Smooth muscle cell (in vitro differentiated cells): ENCODE results near the gene SUSD3. TPM values are rescaled to one million over a fixed set of nuclear protein-coding genes. Genes with fewer than 3 reads are reported as not detected.

Experiments
- DNase-seq: peaks from one replicate; lab custom pipeline; 2025; ENCODE audit not compliant: unreplicated experiment; lab: John Stamatoyannopoulos, UW
- H2AFZ ChIP-seq: fragments of 200-600 bp; sonication (generic); 2 replicates; pipeline ENCODE4 v1.6.0; 2016; ENCODE audit warnings: antibody characterized with exemption, low read depth, mild to moderate bottlenecking
- H3F3A ChIP-seq: fragments of 200-600 bp; sonication (generic); 2 replicates; pipeline ENCODE4 v1.6.0; 2017; ENCODE audit warnings: antibody characterized with exemption, low read depth
- H3K27ac ChIP-seq: fragments of 200-600 bp; sonication (generic); 2 replicates; pipeline ENCODE4 v1.5.1; 2016; ENCODE audit warnings: low read depth, mild to moderate bottlenecking
- H3K27me3 ChIP-seq: fragments of 200-600 bp; sonication (generic); 2 replicates; pipeline ENCODE4 v1.6.1; 2016; ENCODE audit warnings: low read depth, mild to moderate bottlenecking
- H3K36me3 ChIP-seq: fragments of 200-600 bp; sonication (generic); 2 replicates; pipeline ENCODE4 v1.5.1; 2016; ENCODE audit warnings: low read depth
- H3K4me1 ChIP-seq: fragments of 200-600 bp; sonication (generic); 2 replicates; pipeline ENCODE4 v1.5.1; 2016; ENCODE audit warnings: low read depth
- H3K4me2 ChIP-seq: fragments of 200-600 bp; sonication (generic); 2 replicates; pipeline ENCODE4 v1.6.0; 2016; ENCODE audit warnings: mild to moderate bottlenecking
- H3K4me3 ChIP-seq: fragments of 200-600 bp; sonication (generic); 2 replicates; pipeline ENCODE4 v1.5.1; 2016; ENCODE audit warnings: mild to moderate bottlenecking
- H3K79me2 ChIP-seq: fragments of 200-600 bp; sonication (generic); 2 replicates; pipeline ENCODE4 v1.6.0; 2016; ENCODE audit warnings: low read depth, mild to moderate bottlenecking
- H3K9ac ChIP-seq: fragments of 200-600 bp; sonication (generic); 2 replicates; pipeline ENCODE4 v1.6.0; 2016; ENCODE audit warnings: low read depth
- H3K9me3 ChIP-seq: fragments of 200-600 bp; sonication (generic); replicated peaks from 2 replicates; pipeline ENCODE4 v1.5.1; 2016; ENCODE audit warnings: low read depth
- H4K20me1 ChIP-seq: fragments of 200-600 bp; sonication (generic); 2 replicates; pipeline ENCODE4 v1.6.0; 2016; ENCODE audit warnings: low read depth
- WGBS: methylation state at CpG from one replicate; pipeline ENCODE4 v1.1.7; 2016; ENCODE audit warnings: low lambda C conversion rate; 5-methylcytosine and 5-hydroxymethylcytosine counted together
- polyA plus RNA-seq: library from polyadenylated mRNA; unstranded; fragments of >200 nt; fragmentation: Nextera tagmentation; extraction: Ambion mirVana; gene quantifications from 2 replicates; pipeline ENCODE4 v1.2.1, GENCODE V29; 2016
- total RNA-seq: library from RNA; depleted of rRNA; stranded (reverse); fragments of >200 nt; gene quantifications from 2 replicates; pipeline ENCODE4 v1.2.3, GENCODE V29; 2014
- TF ChIP-seq, protein P1 (sequence below): fragments of 200-600 bp; sonication (generic); IDR thresholded peaks from 2 replicates; pipeline ENCODE4 v1.5.1; 2017; ENCODE audit warnings: borderline replicate concordance, mild to moderate bottlenecking, antibody characterized with exemption; ENCODE audit not compliant: insufficient read depth, poor library complexity, severe bottlenecking

Gene SUSD3
- total and polyA plus RNA-seq, 2 experiments from 2014 or later = 0.34 TPM; not detected in 1

DNA sequence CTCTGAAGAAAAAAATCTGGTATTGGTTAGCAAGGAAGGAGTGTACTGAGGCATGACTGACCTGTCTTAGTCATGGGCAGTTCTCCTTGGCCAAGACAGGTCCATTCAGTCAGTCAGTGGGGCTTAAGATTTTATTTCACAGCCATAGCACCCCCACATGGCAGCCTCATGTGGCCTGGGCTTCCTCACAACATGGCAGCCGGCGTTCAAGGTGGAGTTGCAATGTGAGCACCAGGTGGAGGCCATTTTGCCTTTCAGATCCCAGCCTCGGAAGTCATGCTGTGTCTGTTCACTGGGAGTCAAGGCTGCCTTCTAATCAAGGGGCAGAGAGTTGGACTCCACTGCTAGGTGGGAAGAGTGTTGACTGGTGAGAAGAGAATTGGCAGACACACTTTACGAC lies 27.2 kb downstream of the SUSD3 start:
- no peak overlapping the region for H3K4me2 ChIP-seq
- no peaks in the 10 kb centered on the region for H3K4me1 ChIP-seq
- 91% methylated on average over 4 of the region's 4 CpGs for WGBS
- no peak overlapping the region for H3K27ac ChIP-seq
- no peak for DNase-seq
- no peaks in the 10 kb centered on the region for H3K9me3 ChIP-seq
- H3F3A ChIP-seq = peaks cover 5% of the 10 kb centered on the region
- H3K9ac ChIP-seq = no peak overlapping the region
- no peaks in the 10 kb centered on the region for H4K20me1 ChIP-seq
- no peak overlapping the region for H2AFZ ChIP-seq
- no peaks in the 10 kb centered on the region for H3K79me2 ChIP-seq
- no peak overlapping the region for H3K4me3 ChIP-seq
- H3K36me3 ChIP-seq = no peaks in the 10 kb centered on the region
- H3K27me3 ChIP-seq = no peaks in the 10 kb centered on the region
- TF ChIP-seq, protein P1, sequence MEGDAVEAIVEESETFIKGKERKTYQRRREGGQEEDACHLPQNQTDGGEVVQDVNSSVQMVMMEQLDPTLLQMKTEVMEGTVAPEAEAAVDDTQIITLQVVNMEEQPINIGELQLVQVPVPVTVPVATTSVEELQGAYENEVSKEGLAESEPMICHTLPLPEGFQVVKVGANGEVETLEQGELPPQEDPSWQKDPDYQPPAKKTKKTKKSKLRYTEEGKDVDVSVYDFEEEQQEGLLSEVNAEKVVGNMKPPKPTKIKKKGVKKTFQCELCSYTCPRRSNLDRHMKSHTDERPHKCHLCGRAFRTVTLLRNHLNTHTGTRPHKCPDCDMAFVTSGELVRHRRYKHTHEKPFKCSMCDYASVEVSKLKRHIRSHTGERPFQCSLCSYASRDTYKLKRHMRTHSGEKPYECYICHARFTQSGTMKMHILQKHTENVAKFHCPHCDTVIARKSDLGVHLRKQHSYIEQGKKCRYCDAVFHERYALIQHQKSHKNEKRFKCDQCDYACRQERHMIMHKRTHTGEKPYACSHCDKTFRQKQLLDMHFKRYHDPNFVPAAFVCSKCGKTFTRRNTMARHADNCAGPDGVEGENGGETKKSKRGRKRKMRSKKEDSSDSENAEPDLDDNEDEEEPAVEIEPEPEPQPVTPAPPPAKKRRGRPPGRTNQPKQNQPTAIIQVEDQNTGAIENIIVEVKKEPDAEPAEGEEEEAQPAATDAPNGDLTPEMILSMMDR = no peak

DNA sequence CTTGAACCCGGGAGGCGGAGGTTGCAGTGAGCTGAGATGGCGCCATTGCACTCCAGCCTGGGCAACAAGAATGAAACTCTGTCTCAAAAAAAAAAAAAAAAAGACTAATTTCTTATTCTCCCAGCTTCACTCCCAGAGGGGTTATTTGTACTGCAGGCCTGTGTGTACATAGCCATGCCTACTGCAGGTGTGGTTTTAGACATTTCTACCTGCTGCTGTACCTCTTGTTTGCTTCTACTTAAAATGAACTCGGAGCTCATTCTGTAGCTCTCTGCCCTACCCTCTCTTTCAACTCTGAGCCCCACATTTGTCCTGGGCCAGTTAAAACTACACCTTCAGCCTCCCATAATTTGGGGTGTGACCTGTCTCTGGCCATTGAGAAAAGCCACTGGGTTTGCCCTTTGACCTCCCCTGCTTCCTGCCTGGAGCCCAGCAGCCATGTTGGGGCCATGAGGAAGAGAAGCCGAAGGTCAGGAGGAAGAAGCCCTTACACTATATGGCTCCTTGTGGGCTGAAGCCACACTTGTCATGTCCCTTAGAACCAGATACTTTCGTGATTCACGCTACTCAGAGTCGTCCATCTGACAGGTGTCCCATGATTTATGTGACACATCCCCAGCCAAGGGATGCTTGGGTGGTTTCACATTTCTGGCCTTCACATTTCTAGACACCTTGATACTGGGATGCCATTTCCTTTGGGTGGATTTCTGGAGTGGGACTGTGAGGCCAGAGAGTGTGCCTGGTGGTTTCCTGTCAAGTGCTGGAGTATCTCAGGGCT lies 28.1 kb downstream of the SUSD3 start:
- no peaks in the 10 kb centered on the region for H3K4me1 ChIP-seq

DNA sequence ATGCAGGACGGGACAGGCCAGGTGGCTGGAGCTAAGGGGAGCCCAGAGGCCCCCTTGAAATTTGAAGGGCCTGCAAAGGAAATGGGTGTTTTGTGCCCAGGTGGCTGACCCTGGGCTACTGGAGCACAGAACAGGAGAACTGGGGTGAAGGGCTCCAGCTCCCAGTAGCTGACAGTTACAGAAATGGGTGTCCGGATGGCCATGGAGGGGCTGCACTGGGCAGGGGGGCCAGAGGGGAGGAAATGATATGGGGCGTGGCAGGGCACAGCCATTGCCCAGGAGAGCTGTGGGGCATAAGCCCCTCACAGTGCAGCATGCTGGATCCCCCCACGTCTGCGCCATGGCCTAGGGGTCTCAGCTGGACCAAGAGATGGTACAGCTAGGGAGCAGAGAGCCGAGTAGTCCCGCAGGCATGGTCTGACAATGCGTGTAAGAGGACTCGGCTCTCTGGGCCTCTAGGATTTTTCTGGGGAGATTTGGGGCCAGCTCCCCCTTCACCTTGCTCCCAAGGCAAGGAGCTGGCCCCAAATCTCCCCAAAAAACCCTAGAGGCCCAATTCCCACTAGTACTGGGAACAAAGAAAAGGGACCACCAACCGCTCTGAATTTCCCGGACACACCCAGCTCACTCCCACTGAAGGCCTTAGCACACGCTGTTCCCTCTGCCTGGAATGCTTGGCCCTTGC lies 29.6 kb downstream of the SUSD3 start:
- Histone ChIP-seq H3K9ac (no peak overlapping the region), H3K36me3 (no peaks in the 10 kb centered on the region), H2AFZ (no peak overlapping the region), H3K79me2 (no peaks in the 10 kb centered on the region), H4K20me1 (no peaks in the 10 kb centered on the region), H3K4me3 (no peak overlapping the region), H3F3A (peaks cover 8% of the 10 kb centered on the region), H3K27ac (no peak overlapping the region), H3K27me3 (no peaks in the 10 kb centered on the region), H3K4me1 (no peaks in the 10 kb centered on the region), H3K9me3 (no peaks in the 10 kb centered on the region), H3K4me2 (no peak overlapping the region)
- 98% methylated on average over 11 of the region's 12 CpGs for WGBS
- TF ChIP-seq, protein P1 = no peak
- no peak for DNase-seq

More for the DNA sequence above, 28.1 kb downstream of the SUSD3 start:
- TF ChIP-seq, protein P1 = no peak
- H3K79me2 ChIP-seq = no peaks in the 10 kb centered on the region
- no peak overlapping the region for H3K9ac ChIP-seq
- H3K27ac ChIP-seq = no peak overlapping the region
- no peak overlapping the region for H2AFZ ChIP-seq
- 91% methylated on average over 8 of the region's 8 CpGs for WGBS
- H4K20me1 ChIP-seq = no peaks in the 10 kb centered on the region
- no peaks in the 10 kb centered on the region for H3K9me3 ChIP-seq
- H3K36me3 ChIP-seq = no peaks in the 10 kb centered on the region
- no peak for DNase-seq
- no peak overlapping the region for H3K4me2 ChIP-seq
- H3K4me3 ChIP-seq = no peak overlapping the region
- H3F3A ChIP-seq = peaks cover 7% of the 10 kb centered on the region
- H3K27me3 ChIP-seq = no peaks in the 10 kb centered on the region
